HG03280 (cell line): Measurements from ENCODE around the gene LTBP1.
"Not testable (repeated sequence)": the region's sequence is repeated elsewhere in the genome, so short reads cannot be mapped to it uniquely, and the experiment has no call there.

Source experiments
- ATAC-seq: cut with Tn5 transposase; IDR thresholded peaks from one replicate; pipeline ENCODE4 v1.9.1; 2021; ENCODE audit warnings: mild to moderate bottlenecking, moderate library complexity; ENCODE audit not compliant: unreplicated experiment

LTBP1 gene

DNA sequence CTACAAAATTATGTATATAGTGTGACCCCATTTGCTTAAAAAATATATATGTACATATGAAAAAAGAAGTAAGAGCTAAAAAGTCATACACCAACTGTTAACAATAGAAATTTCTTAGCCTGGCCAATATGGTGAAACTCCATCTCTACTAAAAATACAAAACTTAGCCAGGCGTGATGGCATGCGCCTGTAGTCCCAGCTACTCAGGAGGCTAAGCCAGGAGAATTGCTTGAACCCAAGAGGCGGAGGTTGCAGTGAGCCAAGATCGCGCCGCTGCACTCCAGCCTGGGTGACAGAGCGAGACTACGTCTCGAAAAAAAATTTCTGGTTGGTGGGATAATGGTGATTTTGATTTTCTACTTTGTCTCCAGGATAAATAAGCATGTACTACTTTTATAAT, 495.3 kb downstream of the LTBP1 start:
- ATAC-seq = not testable (repeated sequence)

GRCh38 chr2:33442528-33443079, 495.9 kb downstream of the LTBP1 start:
- ATAC-seq = no peak

DNA sequence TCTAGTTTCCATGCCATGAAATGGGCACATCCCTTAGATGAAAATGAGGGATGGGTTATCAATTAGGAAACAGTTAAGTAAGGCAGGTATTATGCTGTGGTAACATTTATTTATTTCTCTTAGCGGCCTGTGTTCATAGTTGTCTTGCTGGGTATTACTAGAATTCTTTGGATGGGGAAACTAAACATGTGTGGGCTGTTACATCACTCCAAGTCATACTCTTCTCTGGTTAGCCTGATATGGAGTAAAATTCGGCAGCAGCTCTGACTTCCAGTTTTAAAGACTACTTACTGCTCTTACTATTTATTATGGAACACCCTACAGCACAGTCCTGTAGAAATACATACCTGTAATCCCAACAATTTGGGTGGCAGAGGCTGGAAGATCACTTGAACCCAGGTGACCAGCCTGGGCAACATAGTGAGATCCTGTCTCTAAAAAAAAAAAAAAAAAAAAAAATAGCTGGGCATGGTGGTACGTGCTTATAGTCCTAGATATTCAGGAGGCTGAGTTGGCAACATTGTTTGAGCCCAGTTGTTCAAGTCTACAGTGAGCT, 496.6 kb downstream of the LTBP1 start:
- ATAC-seq = no peak

GRCh38 chr2:33444967-33445366, 498.2 kb downstream of the LTBP1 start:
- ATAC-seq = no peak

- no peak for ATAC-seq
Observed at GRCh38 chr2:33448220-33448899, 501.6 kb downstream of the LTBP1 start.
